Neural cell (in vitro differentiated cells): ENCODE results near the gene CDKL1. TPM values are rescaled to one million over a fixed set of nuclear protein-coding genes. Genes with fewer than 3 reads are reported as not detected.

Source experiments
- H2AFZ ChIP-seq: fragments of 200-600, 300-800 bp; sonication (generic), shearing (Covaris generic); 2 replicates; pipeline ENCODE4 v1.6.0; 2014; ENCODE audit warnings: low read depth, mild to moderate bottlenecking, antibody characterized with exemption, low read length, moderate library complexity
- H3F3A ChIP-seq: fragments of 200-600 bp; shearing (Covaris generic); 2 replicates; pipeline ENCODE4 v1.6.1; 2016; ENCODE audit warnings: mild to moderate bottlenecking, moderate library complexity, mixed read lengths, antibody characterized with exemption, low read length; ENCODE audit not compliant: insufficient read depth, poor library complexity, severe bottlenecking
- H3K27ac ChIP-seq: fragments of 200-600, 300-800 bp; sonication (generic), shearing (Covaris generic); 2 replicates; pipeline ENCODE4 v1.5.1; 2014; ENCODE audit warnings: mild to moderate bottlenecking, low read length, moderate library complexity
- H3K27me3 ChIP-seq: fragments of 300-800, 200-600 bp; sonication (generic), shearing (Covaris generic); 2 replicates; pipeline ENCODE4 v1.6.0; 2014; ENCODE audit warnings: mild to moderate bottlenecking, low read depth, low read length, moderate library complexity; ENCODE audit not compliant: insufficient read depth
- H3K36me3 ChIP-seq: fragments of 300-800, 200-600 bp; sonication (generic), shearing (Covaris generic); 2 replicates; pipeline ENCODE4 v1.5.1; 2014; ENCODE audit warnings: mild to moderate bottlenecking, antibody characterized with exemption, low read length, moderate library complexity; ENCODE audit not compliant: insufficient read depth
- H3K4me2 ChIP-seq: fragments of 300-800, 200-600 bp; sonication (generic), shearing (Covaris generic); 2 replicates; pipeline ENCODE4 v1.6.0; 2014; ENCODE audit warnings: mild to moderate bottlenecking, low read length
- H3K4me3 ChIP-seq: fragments of 300-800, 200-600 bp; sonication (generic), shearing (Covaris generic); 2 replicates; pipeline ENCODE4 v1.5.1; 2014; ENCODE audit warnings: mild to moderate bottlenecking, low read length, moderate library complexity
- H3K79me2 ChIP-seq: fragments of 200-600 bp; shearing (Covaris generic); replicated peaks from 2 replicates; pipeline ENCODE4 v1.6.0; 2014; ENCODE audit warnings: mild to moderate bottlenecking, low read length, moderate library complexity; ENCODE audit not compliant: insufficient read depth
- H3K9ac ChIP-seq: fragments of 300-800, 200-600 bp; sonication (generic), shearing (Covaris generic); 2 replicates; pipeline ENCODE4 v1.6.1; 2016; ENCODE audit warnings: mild to moderate bottlenecking, low read length, mixed read lengths
- H3K9me2 ChIP-seq: fragments of 200-600 bp; shearing (Covaris generic); 2 replicates; pipeline ENCODE4 v1.6.1; 2016; ENCODE audit warnings: mild to moderate bottlenecking, low read length, mixed read lengths; ENCODE audit not compliant: insufficient read depth
- H3K9me3 ChIP-seq: fragments of 200-600, 300-800 bp; sonication (generic), shearing (Covaris generic); 2 replicates; pipeline ENCODE4 v1.6.1; 2016; ENCODE audit warnings: mild to moderate bottlenecking, mixed run types, low read length, moderate library complexity, mixed read lengths
- H4K20me1 ChIP-seq: fragments of 200-600 bp; shearing (Covaris generic); 2 replicates; pipeline ENCODE4 v1.6.1; 2016; ENCODE audit warnings: mild to moderate bottlenecking, mixed run types; ENCODE audit not compliant: insufficient read depth
- EP300 ChIP-seq: fragments of 450-650 bp; conservative IDR thresholded peaks from 2 replicates; pipeline ENCODE4 v1.6.1; 2014; ENCODE audit warnings: antibody characterized with exemption, mild to moderate bottlenecking, moderate library complexity; ENCODE audit not compliant: poor library complexity, severe bottlenecking
- EZH2 ChIP-seq: fragments of 200-600, 300-800 bp; shearing (Covaris generic), sonication (generic); IDR thresholded peaks from 2 replicates; pipeline ENCODE4 v1.6.1; 2014; ENCODE audit warnings: antibody characterized with exemption, low read length, borderline replicate concordance, mild to moderate bottlenecking; ENCODE audit not compliant: insufficient read depth, poor library complexity, severe bottlenecking
- MXI1 ChIP-seq: fragments of 450-650 bp; conservative IDR thresholded peaks from 2 replicates; pipeline ENCODE4 v1.6.1; 2014; ENCODE audit warnings: antibody characterized with exemption, mild to moderate bottlenecking; ENCODE audit not compliant: poor library complexity, severe bottlenecking
- POLR2AphosphoS5 ChIP-seq: IDR thresholded peaks from 2 replicates; pipeline ENCODE4 v1.6.1; 2012
- RAD21 ChIP-seq: fragments of 450-650 bp; conservative IDR thresholded peaks from 2 replicates; pipeline ENCODE4 v1.6.1; 2014; ENCODE audit warnings: antibody characterized with exemption, mild to moderate bottlenecking, moderate library complexity
- SMC3 ChIP-seq: fragments of 450-650 bp; conservative IDR thresholded peaks from 2 replicates; pipeline ENCODE4 v1.6.1; 2014; ENCODE audit warnings: antibody characterized with exemption, mild to moderate bottlenecking, moderate library complexity; ENCODE audit not compliant: poor library complexity
- TAF1 ChIP-seq: IDR thresholded peaks from 2 replicates; pipeline ENCODE4 v1.6.1; 2012; ENCODE audit warnings: low read depth
- polyA plus RNA-seq: library from polyadenylated mRNA; depleted of rRNA; stranded (reverse); fragments of >200 nt; gene quantifications from 2 replicates; pipeline ENCODE4 v1.2.3, GENCODE V29; 2014
- TF ChIP-seq, protein P1 (sequence below): fragments of 450-650 bp; IDR thresholded peaks from 2 replicates; pipeline ENCODE4 v1.5.1; 2014; ENCODE audit warnings: antibody characterized with exemption, mild to moderate bottlenecking, moderate library complexity; ENCODE audit not compliant: poor library complexity, severe bottlenecking
- TF ChIP-seq, protein P2 (sequence below): IDR thresholded peaks from 2 replicates; pipeline ENCODE4 v1.6.1; 2012; ENCODE audit warnings: borderline replicate concordance

Gene CDKL1
- polyA plus RNA-seq, 1 donor from 2014 or later: 3.1 TPM

DNA sequence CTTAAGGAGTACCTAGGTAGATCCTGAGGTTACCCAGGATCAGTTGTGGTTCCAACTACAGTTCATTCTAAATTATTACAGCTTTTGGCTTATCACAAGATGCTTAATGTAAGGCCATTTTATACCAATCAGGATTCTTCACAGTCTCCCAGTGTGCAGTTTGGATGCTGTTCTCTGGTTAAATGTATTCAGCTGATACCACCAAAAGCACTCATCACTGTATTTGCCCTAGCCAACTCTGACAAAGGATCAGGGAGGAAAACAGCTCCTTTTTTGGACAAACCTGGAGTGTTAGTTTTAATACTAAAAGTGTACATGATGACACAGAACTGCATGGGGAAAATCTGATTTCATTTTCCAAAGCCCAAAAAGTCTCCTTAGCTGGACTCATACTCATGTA is 65.1 kb downstream of the CDKL1 start:
- H3K4me3 ChIP-seq: no peak overlapping the region
- H4K20me1 ChIP-seq: no peaks in the 10 kb centered on the region
- H3K27ac ChIP-seq: no peak overlapping the region
- TF ChIP-seq POLR2AphosphoS5: no peak
- H3K27me3 ChIP-seq: no peaks in the 10 kb centered on the region
- no peaks in the 10 kb centered on the region for H3K9me2 ChIP-seq
- H3K9ac ChIP-seq: no peak overlapping the region
- no peaks in the 10 kb centered on the region for H3F3A ChIP-seq
- H2AFZ ChIP-seq: no peak overlapping the region
- no peaks in the 10 kb centered on the region for H3K9me3 ChIP-seq
- H3K79me2 ChIP-seq: no peaks in the 10 kb centered on the region
- no peaks in the 10 kb centered on the region for H3K36me3 ChIP-seq
- no peak overlapping the region for H3K4me2 ChIP-seq

DNA sequence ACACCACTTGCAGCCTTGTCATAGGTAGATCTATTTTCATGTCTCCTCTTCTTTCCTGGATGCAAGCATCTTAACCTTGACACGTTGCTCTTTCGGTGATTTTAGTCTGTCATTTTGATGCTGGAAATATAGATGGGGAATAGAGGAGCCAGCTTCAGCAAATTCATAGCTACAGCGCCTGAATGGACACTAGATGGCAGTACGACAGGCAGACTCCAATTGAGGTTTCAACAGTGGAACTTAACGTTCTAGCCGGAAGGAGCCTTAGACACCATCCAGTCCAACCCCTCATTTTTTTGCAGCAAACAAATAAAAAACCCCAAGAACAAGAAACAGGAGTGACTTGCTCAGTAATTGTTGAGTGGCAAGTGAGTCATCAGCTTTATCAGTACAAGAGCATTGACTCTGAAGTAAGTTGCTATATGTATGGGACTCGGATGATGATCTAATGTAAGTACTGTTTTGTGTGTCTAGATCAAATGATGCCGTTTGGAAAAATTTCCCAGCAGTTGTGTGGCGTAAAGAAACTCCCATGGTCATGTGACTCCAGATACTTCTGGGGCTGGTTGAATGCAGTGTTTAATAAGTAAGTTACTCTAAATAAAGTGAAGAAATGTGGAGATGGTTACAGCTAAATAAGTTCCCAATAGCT is 75.5 kb downstream of the CDKL1 start:
- Histone ChIP-seq H2AFZ (no peak overlapping the region), H3K4me2 (no peak overlapping the region), H3K9ac (peak overlapping the region; percentile 36), H3K4me3 (no peak overlapping the region), H3K9me3 (no peaks in the 10 kb centered on the region), H3K36me3 (no peaks in the 10 kb centered on the region), H3K27me3 (no peaks in the 10 kb centered on the region), H3K79me2 (peaks cover 12% of the 10 kb centered on the region), H3F3A (peaks cover 4% of the 10 kb centered on the region), H3K9me2 (no peaks in the 10 kb centered on the region), H3K27ac (peak overlapping the region; percentile 28), H4K20me1 (no peaks in the 10 kb centered on the region)
- peak; percentile 33 for TF ChIP-seq MXI1
- TF ChIP-seq RAD21: peak; percentile 82
- TF ChIP-seq, protein P1, sequence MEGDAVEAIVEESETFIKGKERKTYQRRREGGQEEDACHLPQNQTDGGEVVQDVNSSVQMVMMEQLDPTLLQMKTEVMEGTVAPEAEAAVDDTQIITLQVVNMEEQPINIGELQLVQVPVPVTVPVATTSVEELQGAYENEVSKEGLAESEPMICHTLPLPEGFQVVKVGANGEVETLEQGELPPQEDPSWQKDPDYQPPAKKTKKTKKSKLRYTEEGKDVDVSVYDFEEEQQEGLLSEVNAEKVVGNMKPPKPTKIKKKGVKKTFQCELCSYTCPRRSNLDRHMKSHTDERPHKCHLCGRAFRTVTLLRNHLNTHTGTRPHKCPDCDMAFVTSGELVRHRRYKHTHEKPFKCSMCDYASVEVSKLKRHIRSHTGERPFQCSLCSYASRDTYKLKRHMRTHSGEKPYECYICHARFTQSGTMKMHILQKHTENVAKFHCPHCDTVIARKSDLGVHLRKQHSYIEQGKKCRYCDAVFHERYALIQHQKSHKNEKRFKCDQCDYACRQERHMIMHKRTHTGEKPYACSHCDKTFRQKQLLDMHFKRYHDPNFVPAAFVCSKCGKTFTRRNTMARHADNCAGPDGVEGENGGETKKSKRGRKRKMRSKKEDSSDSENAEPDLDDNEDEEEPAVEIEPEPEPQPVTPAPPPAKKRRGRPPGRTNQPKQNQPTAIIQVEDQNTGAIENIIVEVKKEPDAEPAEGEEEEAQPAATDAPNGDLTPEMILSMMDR: peak; percentile 92
- TF ChIP-seq TAF1: no peak
- TF ChIP-seq, protein P2, sequence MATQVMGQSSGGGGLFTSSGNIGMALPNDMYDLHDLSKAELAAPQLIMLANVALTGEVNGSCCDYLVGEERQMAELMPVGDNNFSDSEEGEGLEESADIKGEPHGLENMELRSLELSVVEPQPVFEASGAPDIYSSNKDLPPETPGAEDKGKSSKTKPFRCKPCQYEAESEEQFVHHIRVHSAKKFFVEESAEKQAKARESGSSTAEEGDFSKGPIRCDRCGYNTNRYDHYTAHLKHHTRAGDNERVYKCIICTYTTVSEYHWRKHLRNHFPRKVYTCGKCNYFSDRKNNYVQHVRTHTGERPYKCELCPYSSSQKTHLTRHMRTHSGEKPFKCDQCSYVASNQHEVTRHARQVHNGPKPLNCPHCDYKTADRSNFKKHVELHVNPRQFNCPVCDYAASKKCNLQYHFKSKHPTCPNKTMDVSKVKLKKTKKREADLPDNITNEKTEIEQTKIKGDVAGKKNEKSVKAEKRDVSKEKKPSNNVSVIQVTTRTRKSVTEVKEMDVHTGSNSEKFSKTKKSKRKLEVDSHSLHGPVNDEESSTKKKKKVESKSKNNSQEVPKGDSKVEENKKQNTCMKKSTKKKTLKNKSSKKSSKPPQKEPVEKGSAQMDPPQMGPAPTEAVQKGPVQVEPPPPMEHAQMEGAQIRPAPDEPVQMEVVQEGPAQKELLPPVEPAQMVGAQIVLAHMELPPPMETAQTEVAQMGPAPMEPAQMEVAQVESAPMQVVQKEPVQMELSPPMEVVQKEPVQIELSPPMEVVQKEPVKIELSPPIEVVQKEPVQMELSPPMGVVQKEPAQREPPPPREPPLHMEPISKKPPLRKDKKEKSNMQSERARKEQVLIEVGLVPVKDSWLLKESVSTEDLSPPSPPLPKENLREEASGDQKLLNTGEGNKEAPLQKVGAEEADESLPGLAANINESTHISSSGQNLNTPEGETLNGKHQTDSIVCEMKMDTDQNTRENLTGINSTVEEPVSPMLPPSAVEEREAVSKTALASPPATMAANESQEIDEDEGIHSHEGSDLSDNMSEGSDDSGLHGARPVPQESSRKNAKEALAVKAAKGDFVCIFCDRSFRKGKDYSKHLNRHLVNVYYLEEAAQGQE: no peak
- no peak for TF ChIP-seq EP300
- TF ChIP-seq EZH2: no peak
- TF ChIP-seq SMC3: peak; percentile 88
- no peak for TF ChIP-seq POLR2AphosphoS5
